Measurements from ENCODE around the gene SLC19A1. TPM values are rescaled to one million over a fixed set of nuclear protein-coding genes. Genes with fewer than 3 reads are reported as not detected.

SLC19A1 gene
- total RNA-seq, 2 experiments from 2014 or later, result 29.2 to 30.3 TPM

DNA sequence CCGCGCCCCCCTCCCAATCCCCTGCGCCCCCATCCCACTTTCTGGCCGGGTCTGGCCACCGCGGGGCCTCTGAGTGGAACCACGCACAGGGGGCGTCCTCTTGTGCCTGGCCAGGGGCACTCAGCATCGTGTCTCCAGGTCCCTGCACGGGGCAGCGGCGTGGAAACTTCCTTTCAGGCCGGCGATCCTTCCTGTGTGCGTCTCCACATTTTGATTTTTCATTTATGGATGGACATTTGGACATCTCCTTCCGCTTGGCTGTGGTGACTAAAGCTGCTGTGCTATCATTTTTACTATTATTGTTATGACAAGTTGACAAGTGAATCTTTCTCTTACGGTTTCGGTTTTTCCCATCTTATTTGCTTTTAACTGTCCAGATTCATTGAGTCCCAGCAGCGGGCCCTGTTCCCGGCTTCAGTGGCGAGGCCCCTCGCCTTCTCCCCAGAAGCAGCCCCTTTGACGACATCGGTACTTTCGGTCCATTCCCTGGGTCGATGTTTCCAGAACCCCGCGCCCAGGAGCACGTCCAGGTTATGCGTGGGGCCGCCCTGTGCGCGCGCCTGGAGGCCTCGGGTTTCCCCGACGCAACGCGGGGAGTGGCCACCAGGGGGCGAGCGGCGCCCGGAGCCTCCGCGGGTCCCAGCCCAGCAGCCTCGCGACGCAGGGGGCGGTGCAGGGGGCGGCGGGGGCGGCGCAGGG, 12.4 kb upstream of the SLC19A1 start:
- H3K4me3 Mint-ChIP-seq, result peak overlapping the region; percentile 88
- no peaks in the 10 kb centered on the region for H3K9me3 Mint-ChIP-seq
- CTCF ChIA-PET, result interaction anchor here (0.8 to 1.0 kb wide), 2 partner anchors 38 to 42 kb away, joined by 3 to 5 read pairs; no protein-coding TSS in a partner anchor

DNA sequence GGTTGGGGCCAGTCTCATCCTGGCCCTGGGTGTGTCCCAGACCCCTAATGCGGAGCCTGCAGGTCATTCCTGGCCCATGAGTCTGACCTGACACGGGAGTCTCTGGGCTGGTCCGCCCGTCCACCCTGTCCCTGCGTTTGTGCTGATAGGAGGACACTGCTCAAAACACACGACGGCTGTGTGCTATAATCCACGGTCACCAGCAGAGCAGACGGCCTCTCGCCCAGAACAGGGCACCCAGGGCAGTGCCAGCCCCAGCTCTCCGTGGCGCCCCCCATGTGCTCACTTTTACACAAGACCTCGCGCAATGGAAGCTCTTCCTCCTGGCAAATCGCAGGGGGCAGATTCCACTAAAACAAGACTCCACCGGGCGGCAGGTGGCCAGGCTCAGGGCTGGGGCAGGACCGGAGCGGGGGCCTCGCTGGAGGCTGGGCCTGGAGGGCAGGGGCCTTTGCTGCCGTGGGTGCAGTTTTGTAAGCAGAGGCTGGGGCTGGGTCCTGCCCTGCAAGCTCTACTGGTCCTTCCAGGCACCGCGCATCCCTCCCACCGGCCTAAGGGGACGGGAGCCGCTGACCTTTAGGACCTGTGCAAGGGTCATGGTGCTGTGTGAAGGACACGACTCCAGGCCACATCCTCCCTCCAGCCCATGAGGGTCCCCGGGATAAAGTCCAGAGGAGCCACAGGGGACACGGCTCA, 10.6 kb upstream of the SLC19A1 start:
- CTCF ChIA-PET, result no interaction called here
- H3K4me1 Mint-ChIP-seq (ENCODE audit: low read depth), result peaks cover 36% of the 10 kb centered on the region
- peak overlapping the region; percentile 56 for H3K27ac Mint-ChIP-seq
- H3K27me3 Mint-ChIP-seq, result peaks cover 4% of the 10 kb centered on the region
- no peak overlapping the region for H3K4me3 Mint-ChIP-seq
- no peak for DNase-seq
- no peaks in the 10 kb centered on the region for H3K9me3 Mint-ChIP-seq
- intact Hi-C loops (cut with micrococcal nuclease), result loop anchor here (5.0 kb wide), 1 partner anchor 326 kb away; no protein-coding TSS in a partner anchor
- no peaks in the 10 kb centered on the region for H3K36me3 Mint-ChIP-seq
- POLR2A ChIA-PET, result interaction anchor here (0.6 kb wide), 1 partner anchor 146 kb away, joined by 3 read pairs; no protein-coding TSS in a partner anchor

More for the DNA sequence above, 12.4 kb upstream of the SLC19A1 start:
- peak; percentile 87 for DNase-seq
- H3K27ac Mint-ChIP-seq, result peak overlapping the region; percentile 79
- H3K36me3 Mint-ChIP-seq, result no peaks in the 10 kb centered on the region
- POLR2A ChIA-PET, result interaction anchor here (1.8 kb wide), 1 partner anchor 38 kb away, joined by 9 read pairs; no protein-coding TSS in a partner anchor
- H3K4me1 Mint-ChIP-seq (ENCODE audit: low read depth), result peaks cover 30% of the 10 kb centered on the region
- H3K27me3 Mint-ChIP-seq, result peaks cover 5% of the 10 kb centered on the region
- intact Hi-C loops (cut with micrococcal nuclease), result loop anchor here (1.0 to 5.0 kb wide), 3 partner anchors 38 to 327 kb away; no protein-coding TSS in a partner anchor

DNA sequence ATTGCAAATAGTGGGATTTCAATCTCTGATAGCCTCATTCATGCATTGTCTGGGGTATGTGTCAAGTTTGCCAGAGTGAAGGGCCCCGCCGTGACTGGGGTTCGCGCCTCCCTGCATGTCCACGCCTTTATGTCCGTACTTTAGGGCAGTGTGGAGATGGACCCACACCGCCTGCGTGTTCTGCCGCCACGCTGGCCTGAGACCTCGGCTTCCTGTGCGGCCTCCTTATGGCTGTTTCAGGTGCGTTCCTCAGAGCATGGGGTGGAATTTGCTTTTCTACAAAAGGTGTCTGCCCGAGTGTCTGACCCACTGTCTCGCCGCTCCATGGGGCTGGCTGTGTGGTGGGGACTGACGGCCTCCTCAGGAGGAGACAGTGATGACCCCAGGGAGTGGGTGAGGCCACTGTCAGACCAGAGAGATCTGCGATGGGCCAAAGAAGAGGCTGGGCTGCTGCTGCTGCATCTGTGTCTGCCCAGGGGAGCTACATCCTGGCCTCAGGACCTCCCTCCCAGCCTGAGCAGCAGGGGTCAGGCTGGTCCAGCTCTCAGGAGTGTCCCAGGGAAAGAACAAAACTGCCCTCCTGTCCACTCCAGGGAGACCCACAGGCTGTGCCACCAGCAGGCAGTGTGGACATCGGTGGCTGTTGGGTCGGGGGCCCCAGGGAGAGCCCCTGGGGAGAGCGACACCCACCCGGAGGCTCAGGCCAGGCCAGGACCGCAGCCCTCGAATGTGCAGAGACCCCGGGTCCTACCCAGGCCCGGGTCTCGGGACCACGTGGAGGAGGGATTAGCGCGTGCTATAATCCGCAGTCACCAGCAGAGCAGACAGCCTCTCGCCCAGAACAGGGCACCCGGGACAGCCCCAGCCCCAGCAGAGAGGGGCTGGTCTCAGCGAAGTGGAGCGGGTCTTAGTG, 9.8 kb upstream of the SLC19A1 start:
- Mint-ChIP-seq H3K4me3 (peak overlapping the region; percentile 60), H3K4me1 (ENCODE audit: low read depth) (peaks cover 36% of the 10 kb centered on the region), H3K36me3 (no peaks in the 10 kb centered on the region), H3K9me3 (no peaks in the 10 kb centered on the region), H3K27ac (peak overlapping the region; percentile 98), H3K27me3 (peaks cover 4% of the 10 kb centered on the region)
- DNase-seq, result peak; percentile 32
- ChIA-PET CTCF (interaction anchor here (0.8 to 1.8 kb wide), 2 partner anchors 38 to 40 kb away, joined by 3 to 6 read pairs; no protein-coding TSS in a partner anchor), POLR2A (interaction anchor here (0.6 to 2.1 kb wide), 2 partner anchors 41 to 147 kb away, joined by 3 to 12 read pairs; no protein-coding TSS in a partner anchor)
- intact Hi-C loops (cut with micrococcal nuclease), result loop anchor here (1.0 to 5.0 kb wide), 8 partner anchors 9 to 625 kb away; partner anchors contain the start of gene PCBP3

DNA sequence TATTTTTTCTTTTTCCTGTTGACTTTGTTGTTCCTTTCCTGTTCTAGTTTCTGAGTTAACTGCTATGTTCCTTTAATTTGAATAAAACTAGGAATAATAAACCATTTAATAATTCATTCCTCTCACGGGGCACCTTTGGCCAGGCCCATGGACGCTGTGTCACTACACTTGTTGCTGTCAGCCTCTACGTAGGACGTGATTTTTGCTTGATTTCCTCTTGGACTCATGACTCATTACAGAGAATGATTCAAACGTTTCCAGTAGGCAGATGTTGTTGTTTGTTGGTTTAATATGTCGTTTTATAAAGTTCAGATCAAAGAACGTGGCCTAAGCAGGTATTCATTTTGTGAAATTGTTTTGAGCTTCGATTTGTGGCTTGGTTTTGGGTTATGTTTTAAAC, 9.1 kb upstream of the SLC19A1 start:
- Mint-ChIP-seq H3K27me3 (no peaks in the 10 kb centered on the region), H3K27ac (peak overlapping the region; percentile 98), H3K4me1 (ENCODE audit: low read depth) (peaks cover 36% of the 10 kb centered on the region), H3K9me3 (no peaks in the 10 kb centered on the region), H3K4me3 (peak overlapping the region; percentile 60), H3K36me3 (no peaks in the 10 kb centered on the region)
- DNase-seq, result peak; percentile 67
- POLR2A ChIA-PET, result interaction anchor here (2.1 kb wide), 1 partner anchor 41 kb away, joined by 12 read pairs; no protein-coding TSS in a partner anchor
- intact Hi-C loops (cut with micrococcal nuclease), result loop anchor here (1.0 to 5.0 kb wide), 8 partner anchors 8 to 625 kb away; partner anchors contain the start of gene PCBP3
- CTCF ChIA-PET, result interaction anchor here (0.8 to 1.8 kb wide), 2 partner anchors 39 to 41 kb away, joined by 3 to 6 read pairs; no protein-coding TSS in a partner anchor

DNA sequence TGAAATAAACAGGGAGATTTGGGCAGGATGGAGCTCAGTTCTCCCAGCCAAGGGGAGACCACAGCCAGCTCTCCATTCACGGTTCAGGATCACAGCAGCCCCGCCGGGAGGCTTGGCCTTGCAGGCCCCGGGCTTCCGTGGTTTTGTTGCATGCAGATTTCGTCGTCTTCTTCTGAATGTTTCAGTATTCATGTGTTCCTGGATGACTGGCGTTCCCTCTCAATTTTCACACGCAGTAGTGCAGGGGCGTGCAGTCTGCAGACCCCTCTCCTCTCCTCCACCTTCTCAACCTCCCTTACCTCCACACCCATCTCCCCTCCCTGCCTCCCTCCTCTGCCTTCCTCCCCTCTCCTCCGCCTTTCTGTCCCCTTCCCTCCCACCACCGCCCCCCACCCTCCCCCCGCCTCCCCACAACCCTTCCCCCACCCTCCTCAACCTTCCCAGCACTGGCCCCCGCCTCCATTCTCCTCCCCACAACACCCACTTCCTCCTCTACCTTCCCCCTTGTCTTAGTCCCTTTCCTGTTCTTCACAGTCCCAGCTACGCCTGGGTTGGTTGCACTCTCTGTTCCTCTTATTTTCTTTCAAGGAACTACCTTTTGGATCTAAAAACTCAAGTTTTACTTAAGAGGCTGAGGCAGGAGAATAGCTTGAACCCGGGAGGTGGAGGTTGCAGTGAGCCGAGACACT, 8.4 kb upstream of the SLC19A1 start:
- peak overlapping the region; percentile 98 for H3K27ac Mint-ChIP-seq
- H3K27me3 Mint-ChIP-seq, result no peaks in the 10 kb centered on the region
- ChIA-PET POLR2A (interaction anchor here (0.8 to 2.1 kb wide), 4 partner anchors 9 to 217 kb away, joined by 3 to 12 read pairs (median 3); no protein-coding TSS in a partner anchor), CTCF (interaction anchor here (0.7 to 1.8 kb wide), 5 partner anchors 14 to 269 kb away, joined by 3 to 7 read pairs (median 4); no protein-coding TSS in a partner anchor)
- intact Hi-C loops (cut with micrococcal nuclease), result loop anchor here (1.0 to 5.0 kb wide), 8 partner anchors 7 to 624 kb away; partner anchors contain the start of gene PCBP3
- H3K4me3 Mint-ChIP-seq, result peak overlapping the region; percentile 60
- peaks cover 36% of the 10 kb centered on the region for H3K4me1 Mint-ChIP-seq (ENCODE audit: low read depth)
- H3K9me3 Mint-ChIP-seq, result no peaks in the 10 kb centered on the region
- peak; percentile 87 for DNase-seq
- no peaks in the 10 kb centered on the region for H3K36me3 Mint-ChIP-seq

DNA sequence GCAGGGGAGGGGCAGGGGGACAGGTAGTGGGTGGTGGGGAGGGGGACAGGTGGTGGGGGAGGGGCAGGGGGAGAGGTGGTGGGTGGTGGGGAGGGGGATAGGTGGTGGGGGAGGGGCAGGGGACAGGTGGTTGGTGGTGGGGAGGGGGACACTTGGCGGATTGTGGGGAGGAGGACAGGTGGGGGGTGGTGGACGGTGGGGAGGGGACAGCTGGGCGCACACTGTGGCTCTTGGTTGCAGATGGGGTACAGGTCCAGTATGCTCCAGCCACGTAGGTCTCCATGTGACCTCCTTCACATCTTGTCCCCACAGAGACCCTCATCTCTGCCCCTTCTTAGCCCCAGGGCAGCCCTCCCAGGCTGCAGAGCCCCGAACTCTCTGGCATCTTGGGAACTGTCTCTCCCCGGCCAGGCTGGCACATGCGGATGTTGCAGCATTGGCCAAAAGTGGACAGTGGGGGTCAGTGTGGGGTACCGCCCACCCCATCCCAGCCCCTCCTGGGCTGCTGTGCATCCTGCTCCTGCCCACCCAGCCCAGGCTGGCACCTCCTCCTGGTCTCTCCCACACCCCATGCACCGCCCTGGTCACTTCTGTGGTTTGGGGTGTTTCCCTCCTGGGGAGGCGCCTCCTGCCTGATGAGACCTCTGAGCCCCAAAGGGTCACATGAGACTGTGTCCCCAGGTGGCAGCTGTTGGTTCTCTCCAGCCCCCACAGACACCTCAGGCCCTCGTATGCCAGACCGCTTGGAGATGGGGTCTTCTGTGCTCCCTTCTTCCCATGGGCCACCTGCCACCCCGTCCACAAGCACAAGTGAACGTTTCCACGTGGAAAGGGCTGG, 7.6 kb upstream of the SLC19A1 start:
- CTCF ChIA-PET, result interaction anchor here (0.7 to 1.8 kb wide), 4 partner anchors 15 to 269 kb away, joined by 4 to 7 read pairs (median 5); no protein-coding TSS in a partner anchor

DNA sequence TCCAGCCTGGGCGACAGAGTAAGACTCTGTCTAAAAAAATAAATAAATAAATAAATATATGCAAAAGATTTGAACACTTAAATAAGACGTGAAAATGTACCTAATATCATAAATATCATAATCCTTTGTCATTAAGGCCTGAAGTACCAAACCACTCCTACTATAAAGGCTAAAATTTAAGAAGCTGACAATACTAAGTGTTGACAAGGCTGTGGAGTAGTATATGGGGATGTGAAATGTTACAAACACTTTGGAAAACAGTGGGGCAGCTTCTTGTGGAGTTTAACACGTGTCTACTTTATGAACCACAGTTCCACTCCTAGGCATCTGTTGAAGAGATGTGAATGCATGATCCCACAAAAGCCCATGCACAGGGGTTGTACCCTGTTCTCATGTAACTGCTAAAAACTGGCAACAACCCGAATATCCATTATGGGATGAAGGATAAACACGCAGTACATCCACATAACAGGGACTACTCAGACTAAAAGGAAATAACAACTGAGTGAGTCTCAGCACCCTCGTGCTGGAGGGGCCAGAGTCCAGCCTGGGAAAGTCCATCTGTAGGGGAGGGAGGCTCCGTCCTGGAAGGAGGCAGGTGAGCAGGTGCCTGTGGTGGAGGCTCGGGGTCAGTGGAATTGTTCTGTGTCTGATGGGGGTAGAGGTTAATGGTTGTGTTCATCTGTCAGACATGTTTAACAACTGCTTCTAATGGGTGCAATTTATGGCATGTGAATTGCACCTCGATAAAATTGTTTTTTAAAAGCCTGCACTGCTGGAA, 6.7 kb upstream of the SLC19A1 start:
- H3K27me3 Mint-ChIP-seq, result no peaks in the 10 kb centered on the region
- intact Hi-C loops (cut with micrococcal nuclease), result no loop called here
- H3K4me3 Mint-ChIP-seq, result no peak overlapping the region
- H3K4me1 Mint-ChIP-seq (ENCODE audit: low read depth), result peaks cover 32% of the 10 kb centered on the region
- no peaks in the 10 kb centered on the region for H3K9me3 Mint-ChIP-seq
- DNase-seq, result no peak
- no peaks in the 10 kb centered on the region for H3K36me3 Mint-ChIP-seq
- CTCF ChIA-PET, result no interaction called here
- POLR2A ChIA-PET, result no interaction called here
- H3K27ac Mint-ChIP-seq, result peak overlapping the region; percentile 76

More for the DNA sequence above, 7.6 kb upstream of the SLC19A1 start:
- peak overlapping the region; percentile 35 for H3K4me3 Mint-ChIP-seq
- peaks cover 36% of the 10 kb centered on the region for H3K4me1 Mint-ChIP-seq (ENCODE audit: low read depth)
- no peaks in the 10 kb centered on the region for H3K36me3 Mint-ChIP-seq
- H3K27ac Mint-ChIP-seq, result peak overlapping the region; percentile 98
- intact Hi-C loops (cut with micrococcal nuclease), result loop anchor here (2.0 to 5.0 kb wide), 5 partner anchors 33 to 623 kb away; partner anchors contain the start of gene PCBP3
- peak; percentile 40 for DNase-seq
- H3K9me3 Mint-ChIP-seq, result no peaks in the 10 kb centered on the region
- H3K27me3 Mint-ChIP-seq, result no peaks in the 10 kb centered on the region
- POLR2A ChIA-PET, result interaction anchor here (0.8 to 2.1 kb wide), 4 partner anchors 8 to 218 kb away, joined by 3 to 12 read pairs (median 3); no protein-coding TSS in a partner anchor

DNA sequence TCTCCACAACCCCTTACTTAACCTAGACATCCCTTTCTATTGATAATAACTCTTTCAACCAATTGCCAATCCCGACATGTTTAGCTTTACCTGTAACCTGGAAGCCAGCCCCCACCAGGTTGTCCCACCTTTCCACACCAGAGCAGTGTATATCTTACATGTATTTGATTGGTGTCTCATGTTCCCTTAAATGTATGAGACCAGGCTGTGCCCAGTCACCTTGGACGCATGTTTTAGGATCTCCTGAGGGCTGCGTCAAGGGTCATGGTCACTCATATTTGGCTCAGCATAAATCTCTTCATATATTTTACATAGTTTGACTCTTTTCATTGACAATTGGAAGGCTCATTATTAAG, 5.3 kb upstream of the SLC19A1 start:
- H3K9me3 Mint-ChIP-seq, result no peaks in the 10 kb centered on the region
- peaks cover 26% of the 10 kb centered on the region for H3K4me1 Mint-ChIP-seq (ENCODE audit: low read depth)
- DNase-seq, result no peak
- H3K27ac Mint-ChIP-seq, result no peak overlapping the region
- CTCF ChIA-PET, result interaction anchor here (0.8 to 1.0 kb wide), 2 partner anchors 13 to 53 kb away, joined by 3 read pairs; no protein-coding TSS in a partner anchor
- no peak overlapping the region for H3K4me3 Mint-ChIP-seq
- intact Hi-C loops (cut with micrococcal nuclease), result no loop called here
- POLR2A ChIA-PET, result no interaction called here
- H3K36me3 Mint-ChIP-seq, result no peaks in the 10 kb centered on the region
- H3K27me3 Mint-ChIP-seq, result no peaks in the 10 kb centered on the region

DNA sequence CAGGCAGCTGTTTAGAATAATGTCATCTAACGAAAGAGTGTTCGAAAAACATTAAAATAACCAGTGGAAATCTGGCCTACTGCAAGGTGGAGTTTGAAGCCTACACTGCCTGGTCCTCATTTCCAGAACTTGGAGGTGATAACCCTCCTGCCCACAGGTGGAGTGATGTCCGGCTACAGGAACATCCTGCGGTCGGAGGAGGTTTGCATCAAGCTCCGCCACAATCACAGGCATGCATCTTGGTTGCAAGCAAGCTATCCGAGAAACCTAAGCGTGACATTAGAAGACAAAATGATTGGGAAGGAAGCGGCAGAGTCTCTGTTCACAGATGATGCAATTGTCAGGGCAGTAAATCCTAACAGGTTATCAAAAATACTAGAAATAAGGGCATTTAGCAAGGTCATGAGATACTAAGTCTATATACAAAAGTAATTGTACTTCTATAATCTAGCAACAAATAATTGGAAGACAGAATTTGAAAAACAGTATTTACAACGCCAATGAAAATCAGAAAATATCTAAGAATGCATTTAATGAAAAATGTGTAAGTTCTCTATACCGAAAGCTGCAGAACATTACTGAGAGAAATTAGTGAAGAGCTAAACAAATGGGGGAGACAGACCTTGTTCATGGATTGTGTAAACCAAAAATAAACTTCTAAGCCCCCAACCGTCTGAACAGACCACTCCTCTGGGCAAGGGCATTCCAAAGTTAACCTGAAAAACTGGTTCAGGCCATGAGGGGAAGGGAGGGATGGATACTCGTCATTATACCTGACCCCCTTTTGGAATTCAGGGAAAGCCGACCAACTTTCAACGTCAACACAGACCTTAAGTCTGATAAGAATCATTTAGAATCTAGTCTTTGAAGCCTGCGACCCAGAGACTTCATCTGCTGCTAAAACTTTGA, 4.7 kb upstream of the SLC19A1 start:
- Mint-ChIP-seq H3K27ac (no peak overlapping the region), H3K4me3 (no peak overlapping the region), H3K27me3 (no peaks in the 10 kb centered on the region), H3K4me1 (ENCODE audit: low read depth) (peaks cover 23% of the 10 kb centered on the region), H3K9me3 (no peaks in the 10 kb centered on the region), H3K36me3 (no peaks in the 10 kb centered on the region)
- ChIA-PET POLR2A (no interaction called here), CTCF (interaction anchor here (0.9 to 1.0 kb wide), 2 partner anchors 50 to 54 kb away, joined by 3 read pairs; no protein-coding TSS in a partner anchor)
- intact Hi-C loops (cut with micrococcal nuclease), result no loop called here
- no peak for DNase-seq

Data from activated CD4-positive, alpha-beta memory T cell treated with anti-CD3 and anti-CD28 coated beads for 36 hours (primary cell).